GM12878 (cell line): Measurements from ENCODE around the gene PTPRM. TPM values are rescaled to one million over a fixed set of nuclear protein-coding genes. Genes with fewer than 3 reads are reported as not detected.
A peak's percentile ranks its signal among the peaks of the same experiment; 100 is the strongest.

ENCODE experiments used
- ATAC-seq: fragments of 200-7000 bp; cut with Tn5 transposase; 3 replicates; pipeline ENCODE4 v1.9.1; 2020; ENCODE audit warnings: mild to moderate bottlenecking, moderate library complexity
- BruUV-seq: library from RNA; stranded (reverse); fragments of 400-500 nt; replicated peaks from 2 replicates; lab custom pipeline; 2021; lab: Mats Ljungman, UMichigan
- CTCF ChIA-PET: fragments of 300-600 bp; sonication (Branson Sonifier 250); formaldehyde crosslinking; extraction: SDS; loops from one replicate; lab custom pipeline; 2021; ENCODE audit warnings: inconsistent platforms; lab: Yijun Ruan, JAX
- POLR2A ChIA-PET: fragments of 350-600 bp; formaldehyde crosslinking; extraction: SDS; loops from one replicate; lab custom pipeline; 2021; ENCODE audit warnings: inconsistent platforms; lab: Charles Lee
- RAD21 ChIA-PET: fragments of 300-600 bp; sonication (Branson Sonifier 250); formaldehyde crosslinking; loops from one replicate; lab custom pipeline; 2023; ENCODE audit warnings: antibody characterized with exemption; ENCODE audit not compliant: unreplicated experiment; lab: Charles Lee
- SMC1A ChIA-PET: fragments of 300-600 bp; sonication (Branson Sonifier 250); formaldehyde crosslinking; loops from one replicate; lab custom pipeline; 2023; ENCODE audit not compliant: unreplicated experiment, uncharacterized antibody; lab: Charles Lee
- DNase-seq: peaks from one replicate; pipeline ENCODE4 v3.0.0-alpha.2; 2011; ENCODE audit warnings: low read depth, low spot score
- FAIRE-seq: peaks from 3 replicates; lab custom pipeline; 2011; peaks lifted over from hg19 to GRCh38; lab: Jason Lieb, UNC
- H2AFZ ChIP-seq: 2 replicates; pipeline ENCODE4 v1.6.0; 2011; ENCODE audit warnings: low read depth, low read length, control low read depth; ENCODE audit not compliant: control insufficient read depth
- H3K27ac ChIP-seq: 2 replicates; pipeline ENCODE4 v1.5.1; 2011; ENCODE audit warnings: control low read depth; ENCODE audit not compliant: control insufficient read depth, insufficient read depth
- H3K27me3 ChIP-seq, 2 experiments: replicated peaks in 1 of 2; 2 replicates each; pipeline versions ENCODE4 v1.6.0 to v1.6.1; 2011; ENCODE audit warnings: low read length in 1 of 2; ENCODE audit not compliant: control insufficient read depth in 2 of 2, insufficient read depth in 2 of 2
- H3K36me3 ChIP-seq, 2 experiments: 2 replicates each; pipeline ENCODE4 v1.5.1; 2011; ENCODE audit warnings: low read length in 1 of 2; ENCODE audit not compliant: control insufficient read depth in 2 of 2, insufficient read depth in 2 of 2
- H3K4me1 ChIP-seq: 2 replicates; pipeline ENCODE4 v1.6.1; 2011; ENCODE audit warnings: mild to moderate bottlenecking, low read length, moderate library complexity, mixed read lengths; ENCODE audit not compliant: control insufficient read depth, insufficient read depth
- H3K4me2 ChIP-seq: 2 replicates; pipeline ENCODE4 v1.6.0; 2011; ENCODE audit warnings: control low read depth; ENCODE audit not compliant: control insufficient read depth, insufficient read depth
- H3K4me3 ChIP-seq: fragments of 200-600 bp; sonication (generic); 2 replicates; pipeline ENCODE4 v1.5.1; 2016
- H3K79me2 ChIP-seq: 2 replicates; pipeline ENCODE4 v1.6.0; 2011; ENCODE audit warnings: low read length; ENCODE audit not compliant: control insufficient read depth, insufficient read depth
- H3K9ac ChIP-seq: 2 replicates; pipeline ENCODE4 v1.8.0; 2011; ENCODE audit warnings: low read length, control low read depth, mixed read lengths; ENCODE audit not compliant: control insufficient read depth, insufficient read depth
- H3K9me3 ChIP-seq: replicated peaks from 3 replicates; pipeline ENCODE4 v1.5.1; 2011; ENCODE audit warnings: mild to moderate bottlenecking, low read length; ENCODE audit not compliant: control insufficient read depth, insufficient read depth
- H4K20me1 ChIP-seq: 2 replicates; pipeline ENCODE4 v1.6.0; 2011; ENCODE audit not compliant: control insufficient read depth, insufficient read depth
- CHD1 ChIP-seq: IDR thresholded peaks from 2 replicates; pipeline ENCODE4 v1.6.1; 2012; ENCODE audit warnings: low read depth, low read length, improper control_type of control experiment
- CREB1 ChIP-seq: IDR thresholded peaks from 2 replicates; pipeline ENCODE4 v1.6.1; 2012; ENCODE audit warnings: low read depth, mild to moderate bottlenecking, inconsistent platforms
- CREM ChIP-seq: IDR thresholded peaks from 2 replicates; pipeline ENCODE4 v1.6.1; 2014; ENCODE audit warnings: antibody characterized with exemption, low read depth
- CTCF ChIP-seq, 3 experiments: IDR thresholded peaks in 2 of 3; conservative IDR thresholded peaks in 1 of 3; 2 replicates each; pipeline ENCODE4 v1.5.1; 2011; ENCODE audit warnings: low read depth in 3 of 3, low read length in 3 of 3, mild to moderate bottlenecking in 3 of 3, control low read depth in 2 of 3, moderate library complexity in 2 of 3, inconsistent platforms in 1 of 3, mixed read lengths in 1 of 3; ENCODE audit not compliant: control insufficient read depth in 2 of 3, insufficient read depth in 1 of 3; ENCODE audit errors: extremely low read depth in 1 of 3
- CUX1 ChIP-seq: IDR thresholded peaks from 2 replicates; pipeline ENCODE4 v1.6.1; 2012; ENCODE audit warnings: improper control_type of control experiment, low read depth, low read length; ENCODE audit not compliant: insufficient replicate concordance
- GABPA ChIP-seq: IDR thresholded peaks from 2 replicates; pipeline ENCODE4 v1.6.1; 2014; ENCODE audit warnings: antibody characterized with exemption, low read depth, mild to moderate bottlenecking, inconsistent platforms
- RB1 ChIP-seq: fragments of 450-650 bp; formaldehyde crosslinking; IDR thresholded peaks from 2 replicates; pipeline ENCODE4 v1.6.1; 2017; ENCODE audit warnings: mild to moderate bottlenecking, borderline replicate concordance
- REST ChIP-seq: IDR thresholded peaks from 2 replicates; pipeline ENCODE4 v1.6.1; 2012; ENCODE audit warnings: mild to moderate bottlenecking, low read depth, low read length
- RFX5 ChIP-seq: IDR thresholded peaks from 2 replicates; pipeline ENCODE4 v1.6.1; 2011; ENCODE audit warnings: low read depth, low read length, improper control_type of control experiment
- ZBTB33 ChIP-seq: fragments of 450-650 bp; IDR thresholded peaks from 2 replicates; pipeline ENCODE4 v1.6.1; 2017; ENCODE audit warnings: mild to moderate bottlenecking
- WGBS: methylation state at CpG from one replicate; pipeline ENCODE4 v1.1.6; 2016; ENCODE audit warnings: low lambda C conversion rate; ENCODE audit not compliant: insufficient replicate concordance, insufficient coverage; ENCODE audit errors: missing lambda C conversion rate; 5-methylcytosine and 5-hydroxymethylcytosine counted together
- in situ Hi-C: fragments of 300-500 bp; cut with MboI; formaldehyde crosslinking; loops from 9 replicates; pipeline ENCODE4 v1.14.3; 2018; ENCODE audit warnings: mixed read lengths
- intact Hi-C: fragments of 100-400 bp; cut with micrococcal nuclease; formaldehyde crosslinking; loops from one replicate; pipeline ENCODE4 v1.14.2; 2022; ENCODE audit not compliant: unreplicated experiment
- polyA plus RNA-seq, 11 experiments: library from polyadenylated mRNA; depleted of rRNA in 4 of 11; unstranded in 6 of 11; stranded (reverse) in 5 of 11; fragments of >200 nt; fragmentation: Nextera tagmentation in 4 of 11; fragmentation: Illumina TruSeq in 1 of 11; extraction: Ambion mirVana in 4 of 11; extraction: Trizol in 1 of 11; gene quantifications; 1 replicate in 1 of 11; 2 replicates in 10 of 11; pipeline versions ENCODE4 v1.2.1 to v1.2.3, GENCODE V29; 2011 to 2016; ENCODE audit warnings: inconsistent platforms in 2 of 11, missing spikeins in 2 of 11, low read depth in 1 of 11
- total RNA-seq, 4 experiments: library from RNA; depleted of rRNA in 3 of 4; stranded (reverse); fragments of >200 nt in 3 of 4; fragmentation: Illumina TruSeq in 1 of 4; extraction: Trizol in 1 of 4; gene quantifications; 2 replicates each; pipeline versions ENCODE4 v1.2.1 to v1.2.3, GENCODE V29; 2013 to 2021

The PTPRM gene
- total and polyA plus RNA-seq, 10 of the 15 experiments (the other 5 are each of a cell fraction or from before 2014, with no cell fraction given): 0.07 to 22.6 (median 0.60) TPM

GRCh38 chr18:7824970-7825369, 257.9 kb downstream of the PTPRM start (continued):
- TF ChIP-seq RB1 (no peak), GABPA (no peak), REST (no peak), ZBTB33 (no peak), CHD1 (no peak)

GRCh38 chr18:7830468-7830867, 263.4 kb downstream of the PTPRM start:
- CTCF ChIA-PET: no interaction called here
- WGBS: 33% methylated on average over 3 of the region's 3 CpGs
- SMC1A ChIA-PET: interaction anchor here (1.0 kb wide), 1 partner anchor 12 kb away, joined by 4 read pairs; no protein-coding TSS in a partner anchor
- no peak overlapping the region for H3K4me2 ChIP-seq
- intact Hi-C loops: no loop called here
- H3K9ac ChIP-seq: no peak overlapping the region
- ATAC-seq (peak; percentile 91), DNase-seq (peak; percentile 32), FAIRE-seq (peak; percentile 7)
- no peak overlapping the region for H3K27ac ChIP-seq
- H3K36me3 ChIP-seq: no peaks in the 10 kb centered on the region
- no peaks in the 10 kb centered on the region for H3K79me2 ChIP-seq
- BruUV-seq: no TSS peak
- no peak overlapping the region for H3K4me3 ChIP-seq
- no peaks in the 10 kb centered on the region for H3K9me3 ChIP-seq
- in situ Hi-C loops: no loop called here
- H4K20me1 ChIP-seq: no peaks in the 10 kb centered on the region
- POLR2A ChIA-PET: no interaction called here
- H2AFZ ChIP-seq: no peak overlapping the region
- RAD21 ChIA-PET: no interaction called here
- H3K27me3 ChIP-seq: no peaks in the 10 kb centered on the region
- H3K4me1 ChIP-seq: no peaks in the 10 kb centered on the region
- TF ChIP-seq RFX5 (peak; percentile 97), CUX1 (no peak), CREB1 (peak; percentile 71; the same call in 1 of the 2 replicates), CREM (peak; percentile 55; the same call in 1 of the 2 replicates), CTCF (IDR thresholded peaks at IDR 0.05 in 2 of 3, conservative IDR thresholded peaks at IDR 0.05 in 1 of 3; ENCODE audit: control insufficient read depth in 2 of 3, extremely low read depth in 1 of 3, insufficient read depth in 1 of 3, low read depth in 3 of 3, low read length in 3 of 3) (no peak)
